ENCODE data around the gene XRN2.

DNA sequence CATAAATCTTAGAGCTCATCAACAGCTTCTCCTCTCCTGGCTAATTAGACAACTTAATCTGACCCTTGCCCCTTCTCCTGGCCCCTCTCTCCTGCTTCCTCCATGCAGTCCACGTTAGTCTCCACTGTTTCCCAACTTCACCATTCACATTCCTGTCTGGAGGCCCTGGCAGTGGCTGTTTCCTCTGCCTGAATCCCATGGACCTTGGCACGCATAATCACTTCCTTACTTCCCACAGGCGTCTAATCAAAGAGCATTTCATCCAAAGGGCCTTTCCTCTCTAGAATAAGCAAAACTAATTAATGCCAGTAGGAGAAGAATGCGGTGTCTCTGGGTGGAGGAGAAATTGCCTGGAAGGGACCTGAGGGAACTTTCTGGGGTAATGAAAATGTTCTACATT is 16.4 kb upstream of the XRN2 start:
- TF ChIP-seq POU2F2 (IDR thresholded peaks at IDR 0.05; ENCODE audit: low read depth, low read length) = no peak
- TF ChIP-seq POLR2AphosphoS5 (IDR thresholded peaks at IDR 0.05; ENCODE audit: low read depth, low read length) = no peak
- TF ChIP-seq POLR2A (IDR thresholded peaks at IDR 0.05; ENCODE audit: low read depth, low read length) = no peak
- TF ChIP-seq TAF1 (IDR thresholded peaks at IDR 0.05; ENCODE audit: low read depth, low read length) = no peak
